UCSD-AML1 (cell line): ENCODE results near the gene USP32.
"Not testable (repeated sequence)": the region's sequence is repeated elsewhere in the genome, so short reads cannot be mapped to it uniquely, and the experiment has no call there.

Source experiments
- DNase-seq: peaks from one replicate; lab custom pipeline; 2025; ENCODE audit not compliant: unreplicated experiment; lab: John Stamatoyannopoulos, UW

USP32 gene

DNA sequence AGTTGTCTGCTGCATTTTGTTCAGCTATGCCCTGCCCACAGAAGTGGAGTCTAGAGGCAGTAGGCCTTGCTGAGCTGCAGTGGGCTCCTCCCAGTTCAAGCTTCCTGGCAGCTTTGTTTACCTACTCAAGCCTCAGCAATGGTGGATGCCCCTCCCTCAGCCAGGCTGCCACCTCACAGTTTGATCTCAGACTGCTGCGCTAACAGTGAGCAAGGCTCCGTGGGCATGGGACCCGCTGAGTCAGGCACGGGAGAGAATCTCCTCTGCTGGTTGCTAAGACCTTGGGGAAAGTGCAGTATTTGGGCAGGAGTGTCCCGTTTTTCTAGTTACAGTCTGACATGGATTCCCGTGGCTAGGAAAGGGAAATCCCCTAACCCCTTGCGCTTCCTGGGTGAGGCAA, 49.4 kb downstream of the USP32 start:
- DNase-seq, result not testable (repeated sequence)

DNA sequence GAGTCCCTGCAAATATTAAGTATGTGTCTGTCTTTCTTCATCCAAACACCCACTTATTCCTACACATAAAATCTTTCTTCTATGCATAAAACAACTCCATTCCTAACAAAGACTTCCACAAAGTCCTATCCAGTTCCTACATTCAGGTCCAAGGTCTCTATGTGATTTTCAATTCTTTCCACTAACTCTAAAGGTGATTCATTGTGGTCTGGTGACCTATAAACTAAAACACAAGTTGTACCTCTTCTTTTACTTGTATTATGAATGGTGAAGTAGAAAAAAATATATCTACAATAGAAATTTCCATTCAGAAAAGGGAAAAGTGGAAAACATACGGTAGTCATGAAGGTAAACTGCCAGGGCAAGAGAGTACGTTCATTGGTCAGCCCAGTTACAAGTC, 56.6 kb downstream of the USP32 start:
- DNase-seq, result no peak

DNA sequence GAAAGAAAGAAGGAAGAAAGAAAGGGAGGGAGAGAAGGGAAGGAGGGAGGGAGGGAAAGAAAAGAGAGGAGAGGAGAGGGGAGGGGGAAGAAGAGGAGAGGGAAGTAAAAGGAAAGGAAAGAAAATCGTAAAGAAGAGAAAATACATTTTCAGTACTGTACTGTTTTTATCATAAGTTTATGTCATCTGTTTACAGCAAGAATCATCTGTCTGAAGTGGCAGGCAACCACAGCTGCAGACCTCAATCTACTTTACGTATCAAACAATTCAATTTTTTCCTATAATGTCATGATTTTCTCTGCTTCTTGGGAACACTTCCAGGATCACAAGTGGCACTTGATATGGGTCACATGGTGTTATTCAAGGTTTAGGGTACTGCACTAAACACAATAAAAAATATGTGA, 58.3 kb downstream of the USP32 start:
- DNase-seq, result no peak

DNA sequence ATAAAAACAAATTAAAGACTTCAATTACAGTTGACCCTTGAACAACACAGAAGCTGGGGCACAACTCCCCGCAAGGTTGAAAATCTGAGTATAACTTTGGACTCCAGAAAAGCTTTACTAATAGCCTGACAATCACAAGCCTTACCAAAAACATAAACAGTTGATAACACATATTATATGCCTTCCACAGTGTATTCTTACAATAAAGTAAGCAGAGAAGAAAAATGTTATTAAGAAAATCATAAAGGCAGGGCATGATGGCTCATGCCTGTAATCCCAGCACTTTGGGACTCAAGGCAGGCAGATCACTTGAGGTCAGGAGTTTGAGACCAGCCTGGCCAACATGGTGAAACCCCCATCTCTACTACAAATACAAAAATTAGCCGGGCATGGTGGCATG, 58.9 kb downstream of the USP32 start:
- not testable (repeated sequence) for DNase-seq

DNA sequence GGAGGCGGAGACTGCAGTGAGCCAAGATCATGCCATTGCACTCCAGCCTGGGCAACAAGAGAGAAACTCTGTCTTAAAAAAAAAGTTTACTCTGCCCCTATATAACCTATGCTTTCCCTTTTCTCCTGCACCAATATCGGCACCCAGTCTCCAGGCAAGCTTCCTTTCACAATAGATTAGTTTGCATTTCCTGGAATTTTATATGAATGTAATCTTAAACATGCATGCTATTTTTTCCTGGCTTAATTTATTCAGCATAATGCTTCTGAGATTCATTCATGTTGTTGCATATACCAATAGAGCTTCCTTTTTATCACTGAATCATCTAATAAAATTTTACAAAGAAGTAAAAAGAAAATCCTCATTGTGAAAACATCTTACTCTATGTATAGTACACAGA, 59.4 kb downstream of the USP32 start:
- no peak for DNase-seq

DNA sequence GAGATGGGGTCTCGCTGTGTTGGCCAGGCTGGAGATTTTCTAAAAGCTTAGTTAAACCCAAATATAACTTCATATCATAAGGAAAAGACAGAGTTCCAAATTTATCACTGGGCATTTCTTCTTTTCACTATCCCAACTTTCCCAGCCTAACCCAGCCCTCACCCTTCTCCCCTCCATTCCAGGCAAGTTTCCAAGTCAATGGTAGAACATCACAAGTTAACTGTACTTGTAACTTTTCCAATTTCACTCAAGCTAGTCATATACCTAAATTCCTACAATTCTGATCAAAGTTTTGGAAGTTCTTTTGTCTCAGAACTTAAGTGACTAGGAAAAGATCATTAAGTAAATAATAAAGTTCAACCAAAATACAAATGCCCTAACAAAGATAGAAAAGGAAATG, 61.2 kb downstream of the USP32 start:
- no peak for DNase-seq

DNA sequence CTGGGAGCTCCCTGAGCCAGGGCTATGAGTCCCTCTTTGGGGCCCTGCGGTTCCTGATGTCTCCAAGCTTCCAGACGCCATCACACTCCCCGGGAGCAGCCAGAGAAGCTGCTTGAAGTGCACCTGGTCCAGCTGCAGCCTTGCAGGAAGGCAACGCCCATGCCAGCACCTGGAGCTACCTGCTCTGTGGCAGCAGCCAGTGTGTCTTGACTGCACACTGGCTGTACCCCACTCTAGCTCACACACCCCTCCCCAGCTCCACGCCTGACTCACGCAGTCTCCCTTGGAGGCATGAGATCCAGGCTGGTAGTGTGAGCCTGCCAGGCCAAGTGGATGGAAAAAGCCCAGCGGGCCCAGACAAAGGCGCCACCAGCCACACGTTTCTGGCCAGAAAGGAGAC, 63.3 kb downstream of the USP32 start:
- no peak for DNase-seq

DNA sequence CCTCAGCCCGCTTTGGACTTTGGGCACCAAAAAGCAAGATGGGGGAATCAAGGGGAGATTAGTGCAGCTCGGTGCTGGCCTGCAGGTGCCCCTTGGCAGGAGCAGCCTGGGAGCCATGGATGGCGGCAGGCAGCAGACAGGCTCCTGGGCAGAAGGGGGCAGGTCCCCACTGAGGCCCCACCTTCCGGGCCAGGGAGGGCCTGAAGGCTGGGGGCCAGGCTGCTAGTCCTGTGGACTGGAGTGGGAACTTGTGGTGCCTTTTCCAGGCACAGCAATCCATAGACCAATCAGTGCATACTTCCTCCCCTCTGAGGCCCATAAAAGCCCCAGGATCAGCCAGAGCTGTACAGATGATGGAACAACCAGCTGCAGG, 64.0 kb downstream of the USP32 start:
- DNase-seq, result no peak

DNA sequence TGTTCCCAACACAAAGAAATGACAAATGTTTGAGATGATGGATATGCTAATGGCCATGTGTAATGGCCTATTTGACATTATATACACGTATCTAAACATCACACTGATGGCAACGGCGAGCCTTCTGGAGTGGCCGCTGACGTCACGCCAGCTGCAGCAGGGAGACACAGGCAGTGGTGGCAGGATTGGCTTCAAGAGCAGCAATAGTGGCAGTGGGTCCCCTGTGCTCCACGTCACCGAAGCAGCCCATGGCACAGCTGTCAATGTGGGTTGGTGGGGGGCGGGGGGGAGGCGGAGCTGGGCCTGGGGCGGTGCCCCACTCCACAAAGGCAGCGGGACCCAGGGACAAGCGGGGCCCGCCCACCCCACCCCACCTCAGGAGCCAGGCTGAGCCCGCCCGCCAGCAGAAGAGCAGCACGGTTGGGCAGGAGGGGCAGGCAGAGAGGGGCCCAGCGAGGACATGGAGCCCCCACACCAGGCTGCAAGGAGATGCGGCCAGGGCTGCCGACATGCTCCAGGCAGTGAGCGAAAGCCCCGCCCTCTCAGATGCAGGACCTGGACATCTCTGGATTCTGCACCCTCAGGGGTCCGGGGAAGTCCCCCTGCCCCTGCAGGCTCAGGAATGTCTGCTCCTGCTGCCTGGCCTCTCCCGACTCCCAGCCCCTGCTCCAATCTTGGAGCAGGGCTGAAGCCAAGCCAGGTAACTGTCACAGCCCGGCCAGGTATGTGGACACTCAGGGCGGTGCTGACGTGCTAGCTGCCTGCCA, 64.6 kb downstream of the USP32 start:
- no peak for DNase-seq

DNA sequence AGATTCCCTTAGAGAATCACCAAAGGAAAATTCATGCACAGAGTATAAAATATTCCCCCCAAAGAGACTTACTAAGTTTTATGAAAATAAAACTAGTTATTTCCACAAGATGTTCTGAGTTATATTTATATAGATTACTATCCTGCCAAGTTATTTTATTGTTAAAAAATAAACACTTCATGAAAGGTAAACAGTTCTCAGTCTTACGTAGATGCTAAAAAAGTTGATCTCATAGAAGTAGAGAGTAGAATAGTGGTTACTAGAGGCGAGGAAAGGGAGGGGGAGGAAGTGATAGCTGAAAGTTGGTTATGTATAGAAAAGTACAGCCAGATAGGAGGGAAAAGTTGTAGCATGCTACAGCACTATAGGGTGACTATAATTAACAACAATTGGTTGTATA, 65.2 kb downstream of the USP32 start:
- DNase-seq, result no peak

DNA sequence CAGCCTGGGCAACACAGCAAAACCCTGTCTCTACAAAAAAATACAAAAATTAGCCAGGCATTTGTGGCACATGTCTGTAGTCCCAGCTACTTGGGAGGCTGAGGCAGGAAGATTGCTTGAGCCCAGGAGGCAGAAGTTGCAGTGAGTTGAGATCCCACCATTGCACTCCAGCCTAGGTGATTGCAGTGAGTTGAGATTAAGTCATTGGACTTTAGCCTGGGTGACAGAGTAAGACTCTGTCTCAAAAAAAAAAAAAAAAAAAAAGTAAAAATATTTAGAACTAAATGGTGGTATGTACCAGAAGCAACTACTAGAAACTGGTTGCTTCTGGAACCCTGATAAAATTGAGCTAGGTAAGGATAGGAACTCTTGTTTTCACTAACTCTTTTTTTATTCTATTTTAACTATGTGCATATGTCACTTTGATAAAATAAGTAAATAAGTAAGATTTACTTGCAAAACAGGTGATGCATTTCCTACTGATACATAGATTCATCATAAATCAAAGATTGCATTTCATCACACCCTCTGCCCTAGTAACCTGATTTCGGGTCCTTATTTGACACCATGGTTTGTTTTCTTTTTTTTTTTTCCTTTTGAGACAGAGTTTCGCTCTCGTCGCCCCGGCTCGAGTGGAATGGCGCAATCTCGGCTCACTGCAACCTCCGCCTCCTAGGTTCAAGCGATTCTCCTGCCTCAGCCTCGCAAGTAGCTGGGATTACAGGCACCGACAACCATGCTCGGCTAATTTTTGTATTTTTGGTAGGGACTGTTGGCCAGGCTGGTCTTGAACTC, 66.0 kb downstream of the USP32 start:
- no peak for DNase-seq

DNA sequence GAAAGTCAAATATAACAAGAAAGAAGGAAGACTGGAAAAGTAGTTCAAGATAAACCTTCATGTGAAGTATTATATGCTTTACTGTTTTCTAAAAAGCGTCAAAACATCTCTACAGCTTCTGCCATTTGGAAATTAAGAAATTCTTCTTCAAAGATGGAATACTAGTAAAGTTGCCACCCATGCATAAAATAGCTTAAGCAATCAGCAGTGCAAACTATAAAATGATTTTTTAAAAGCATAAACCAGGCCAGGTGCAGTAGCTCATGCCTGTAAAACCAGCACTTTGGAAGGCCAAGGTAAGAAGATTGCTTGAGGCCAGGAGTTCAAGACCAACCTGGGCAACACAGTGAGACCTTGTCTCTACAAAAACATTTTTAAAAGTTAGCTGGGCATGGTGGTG, 68.2 kb downstream of the USP32 start:
- DNase-seq, result no peak

DNA sequence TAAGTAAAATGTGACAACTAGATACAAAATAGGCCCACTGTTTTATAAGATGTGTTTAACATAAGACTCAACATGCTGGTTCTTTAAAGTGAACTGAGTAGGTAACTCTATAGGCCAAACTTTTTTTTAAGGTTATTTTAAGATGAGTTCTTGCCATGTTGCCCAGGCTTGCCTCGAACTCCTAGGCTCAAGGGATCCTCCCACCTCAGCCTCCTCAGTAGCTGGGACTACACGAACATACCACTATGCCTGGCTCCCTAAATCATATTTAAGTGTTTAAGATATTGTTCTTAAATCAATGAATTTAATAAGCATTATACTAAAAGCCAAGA, 69.9 kb downstream of the USP32 start:
- DNase-seq, result no peak

DNA sequence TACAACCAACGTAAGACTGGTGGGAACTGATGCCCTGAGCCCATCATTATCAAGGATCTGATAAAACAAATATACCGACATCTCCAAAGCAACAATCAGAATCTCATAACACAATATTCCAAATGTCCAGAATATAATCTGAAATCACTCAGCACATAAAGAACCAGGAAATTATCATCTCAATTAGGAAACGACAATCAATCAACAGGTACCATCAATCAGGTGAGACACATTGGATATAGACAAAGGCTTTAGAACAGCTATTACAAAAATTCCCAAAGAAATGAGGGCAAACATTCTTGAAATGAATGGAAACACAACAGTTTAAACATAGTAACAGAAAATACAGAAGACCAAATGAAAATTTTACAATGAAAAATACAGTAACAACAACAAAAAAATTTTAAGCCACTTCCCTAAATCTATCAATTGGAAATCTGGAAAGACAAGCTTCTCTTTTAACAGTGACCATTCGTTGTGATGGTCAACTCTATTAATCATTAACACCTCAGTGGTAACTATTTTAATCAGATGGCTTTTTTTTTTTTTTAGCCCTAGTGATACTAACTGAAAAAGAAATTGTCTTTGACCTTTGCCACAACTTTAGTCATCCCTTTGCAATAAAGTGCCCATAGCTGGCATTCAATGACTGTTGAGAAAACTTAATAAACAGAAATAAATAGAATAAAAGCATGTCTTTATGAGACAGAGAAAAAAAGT, 70.4 kb downstream of the USP32 start:
- no peak for DNase-seq

DNA sequence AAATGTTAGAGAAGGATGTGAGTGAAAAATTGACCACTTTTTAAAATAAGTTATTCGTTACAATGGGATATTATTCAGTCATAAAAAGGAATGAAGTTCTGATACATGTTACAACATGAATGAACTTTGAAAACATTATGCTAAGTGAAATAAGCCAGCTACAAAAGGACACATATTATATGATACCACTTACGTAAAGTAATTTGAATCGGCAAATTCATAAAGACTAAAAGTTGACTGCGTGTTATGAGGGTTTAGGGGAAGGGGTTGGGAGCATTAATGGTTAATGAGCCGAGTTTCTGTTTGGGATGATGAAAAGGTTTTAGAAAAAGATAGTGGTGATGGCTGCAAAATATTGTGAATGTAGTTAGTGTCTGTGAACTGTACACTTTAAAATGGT, 73.1 kb downstream of the USP32 start:
- no peak for DNase-seq

DNA sequence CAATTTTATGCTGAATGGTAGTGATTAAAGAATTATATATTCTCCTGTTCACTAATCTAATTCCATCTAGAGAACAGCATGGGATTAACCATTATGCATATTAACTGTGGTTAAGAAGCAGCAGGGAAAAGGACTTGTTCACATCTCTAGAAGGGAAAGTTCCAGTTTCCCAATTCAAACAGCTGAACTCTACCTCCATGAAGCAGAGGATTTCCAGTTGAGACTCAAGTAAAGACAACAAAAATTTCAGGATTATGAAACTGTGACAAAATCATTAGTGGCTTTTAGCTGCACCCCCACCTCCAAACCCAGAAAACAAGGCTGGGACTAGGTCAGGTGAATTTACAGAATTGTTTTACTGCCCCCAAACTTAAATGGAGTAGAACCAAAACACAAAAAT, 73.6 kb downstream of the USP32 start:
- no peak for DNase-seq

DNA sequence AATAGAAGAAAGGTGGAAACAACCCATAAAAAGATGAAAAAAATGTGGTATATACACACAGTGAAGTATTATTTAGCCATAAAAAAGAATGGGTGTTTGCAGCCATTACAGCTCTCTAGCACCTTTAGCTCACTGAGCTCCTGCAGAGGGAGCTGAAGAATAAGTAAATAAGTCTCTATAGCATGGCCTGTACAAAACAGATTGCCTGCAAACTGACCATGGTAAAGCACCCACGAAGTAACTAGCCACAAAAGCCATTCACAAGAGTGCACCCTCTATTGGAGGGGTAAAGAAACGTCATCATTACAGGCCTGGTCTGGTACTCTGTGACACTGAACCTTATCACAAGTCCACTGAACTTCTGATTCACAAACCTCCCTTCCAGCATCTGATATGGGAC, 76.3 kb downstream of the USP32 start:
- no peak for DNase-seq

DNA sequence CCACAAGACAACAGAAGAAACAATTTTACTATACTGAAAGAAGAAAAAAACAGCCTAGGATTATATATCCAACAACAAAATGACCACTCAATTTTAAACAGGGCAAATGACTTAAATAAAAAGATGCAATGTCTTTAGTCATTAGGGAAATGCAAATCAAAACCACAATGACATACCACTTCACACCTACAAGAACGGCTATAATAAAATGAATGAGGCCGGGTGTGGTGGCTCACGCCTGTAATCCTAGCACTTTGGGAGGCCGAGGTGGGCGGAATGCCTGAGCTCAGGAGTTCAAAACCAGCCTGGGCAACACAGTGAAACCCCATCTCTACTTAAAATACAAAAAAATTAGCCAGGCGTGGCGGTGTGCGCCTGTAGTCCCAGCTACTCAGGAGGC, 77.0 kb downstream of the USP32 start:
- DNase-seq, result not testable (repeated sequence)

DNA sequence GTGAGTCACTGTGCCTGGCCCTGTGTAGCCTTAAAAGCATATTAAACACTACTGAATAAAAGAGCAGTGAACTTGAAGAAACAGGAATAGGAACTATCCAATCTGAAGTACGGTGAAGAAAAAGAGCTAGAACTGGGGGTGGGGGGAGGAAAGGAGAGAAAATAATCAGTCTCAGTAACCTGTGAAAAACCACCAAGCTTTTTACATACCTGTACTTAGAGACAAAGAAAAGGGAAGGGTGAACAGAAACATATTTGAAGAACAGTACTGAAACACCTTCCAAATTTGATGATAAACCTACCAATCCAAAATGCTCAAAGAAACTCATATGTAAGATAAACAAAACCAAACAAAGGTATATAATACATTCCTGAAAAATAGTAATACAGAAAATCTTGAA, 77.5 kb downstream of the USP32 start:
- DNase-seq, result no peak

DNA sequence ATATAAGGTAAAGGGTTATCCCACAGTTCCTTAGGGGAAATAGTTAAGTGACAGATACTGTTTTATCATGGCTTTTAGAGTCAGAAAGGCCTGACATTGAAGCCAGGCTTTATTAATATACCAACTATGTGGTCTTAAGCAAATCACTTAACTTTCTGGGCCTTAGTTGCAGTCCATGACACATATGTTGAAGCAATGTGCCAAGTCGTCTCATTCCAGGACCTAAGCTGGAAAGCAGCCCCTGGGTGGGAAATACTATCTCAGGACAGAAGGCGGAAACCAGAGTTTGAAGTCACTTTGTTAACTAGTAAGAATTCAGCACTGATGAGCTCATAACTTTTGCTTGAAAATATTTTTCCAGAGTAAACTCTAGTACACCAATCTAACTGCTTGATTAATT, 80.0 kb downstream of the USP32 start:
- no peak for DNase-seq

DNA sequence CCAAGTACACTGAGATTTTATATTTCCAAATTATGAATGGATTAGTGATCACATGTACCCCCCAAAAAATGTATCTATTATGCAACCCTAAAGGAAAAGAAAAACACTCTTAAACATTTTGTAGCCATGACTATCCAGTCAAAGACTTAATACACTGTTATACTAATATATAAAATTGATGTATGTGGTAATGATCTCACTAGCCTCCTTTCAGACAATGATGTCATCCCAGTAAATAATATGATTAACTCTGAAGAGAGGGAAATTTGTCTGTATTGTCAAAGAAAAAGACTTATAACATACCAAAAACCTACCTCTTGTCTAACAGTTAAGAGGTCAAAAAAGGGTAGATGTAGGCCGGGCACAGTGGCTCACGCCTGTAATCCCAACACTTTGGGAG, 80.7 kb downstream of the USP32 start:
- no peak for DNase-seq

DNA sequence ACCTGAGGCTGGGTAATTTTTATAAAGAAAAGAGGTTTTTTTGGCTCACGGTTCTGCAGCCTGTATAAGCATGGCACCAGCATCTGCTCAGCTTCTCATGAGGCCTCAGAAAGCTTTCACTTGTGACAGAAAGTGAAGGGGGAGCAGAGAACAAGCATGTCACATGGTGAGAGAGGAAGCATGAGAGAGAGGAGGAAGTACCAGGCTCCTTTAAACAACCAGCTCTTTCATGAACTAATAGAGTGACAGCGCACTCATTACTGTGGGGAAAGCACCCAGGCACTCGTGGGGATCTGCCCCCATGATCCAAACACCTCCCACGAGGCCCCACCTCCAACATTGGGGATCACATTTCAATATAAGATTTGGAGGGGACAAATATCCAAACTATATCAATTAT, 86.8 kb downstream of the USP32 start:
- peak; percentile 23 for DNase-seq
